Rectal smooth muscle tissue (tissue), 1 donor: ENCODE results near the gene ANXA11.
"Not testable (repeated sequence)": the region's sequence is repeated elsewhere in the genome, so short reads cannot be mapped to it uniquely, and the experiment has no call there.

Source experiments
- H3K27ac ChIP-seq: one replicate; pipeline ENCODE4 v1.7.0; 2013; ENCODE audit warnings: low read depth, low read length, inconsistent platforms
- H3K27me3 ChIP-seq: one replicate; pipeline ENCODE4 v1.7.0; 2013; ENCODE audit warnings: low read length; ENCODE audit not compliant: control insufficient read depth, insufficient read depth
- H3K36me3 ChIP-seq: one replicate; pipeline ENCODE4 v1.7.0; 2013; ENCODE audit warnings: low read length; ENCODE audit not compliant: control insufficient read depth, insufficient read depth
- H3K4me1 ChIP-seq: one replicate; pipeline ENCODE4 v1.7.0; 2013; ENCODE audit warnings: low read length; ENCODE audit not compliant: control insufficient read depth, insufficient read depth
- H3K4me3 ChIP-seq: one replicate; pipeline ENCODE4 v1.7.0; 2013; ENCODE audit warnings: low read length
- H3K9ac ChIP-seq: one replicate; pipeline ENCODE4 v1.7.0; 2013; ENCODE audit warnings: low read length

Gene ANXA11

DNA sequence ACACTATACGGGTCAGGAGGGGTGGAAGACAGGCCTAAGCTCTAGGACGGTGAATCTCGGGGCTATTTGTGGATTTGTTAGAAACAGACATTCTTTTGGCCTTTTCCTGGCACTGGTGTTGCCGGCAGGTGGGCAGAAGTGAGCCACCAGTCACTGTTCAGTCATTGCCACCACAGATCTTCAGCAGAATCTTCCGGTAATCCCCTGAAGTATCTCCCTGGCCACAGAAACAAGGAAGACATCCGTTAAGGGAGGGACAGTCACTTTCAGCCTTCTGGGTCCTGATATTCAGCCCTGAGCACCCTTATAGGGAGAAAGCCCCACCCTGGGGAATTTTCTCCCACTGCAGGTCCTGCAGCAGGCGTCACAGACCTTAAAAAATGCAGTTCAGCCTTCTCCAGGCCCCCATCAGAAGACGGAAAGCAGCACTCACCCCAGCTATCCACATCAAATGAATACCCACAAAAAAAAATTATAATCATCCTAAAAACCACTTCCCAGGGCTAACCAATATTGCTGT lies 49.6 kb downstream of the ANXA11 start:
- H3K27me3 ChIP-seq: no peaks in the 10 kb centered on the region
- peaks cover 23% of the 10 kb centered on the region for H3K36me3 ChIP-seq
- no peak overlapping the region for H3K9ac ChIP-seq
- H3K27ac ChIP-seq: peak overlapping the region; percentile 70
- no peak overlapping the region for H3K4me3 ChIP-seq
- H3K4me1 ChIP-seq: peaks cover 28% of the 10 kb centered on the region

DNA sequence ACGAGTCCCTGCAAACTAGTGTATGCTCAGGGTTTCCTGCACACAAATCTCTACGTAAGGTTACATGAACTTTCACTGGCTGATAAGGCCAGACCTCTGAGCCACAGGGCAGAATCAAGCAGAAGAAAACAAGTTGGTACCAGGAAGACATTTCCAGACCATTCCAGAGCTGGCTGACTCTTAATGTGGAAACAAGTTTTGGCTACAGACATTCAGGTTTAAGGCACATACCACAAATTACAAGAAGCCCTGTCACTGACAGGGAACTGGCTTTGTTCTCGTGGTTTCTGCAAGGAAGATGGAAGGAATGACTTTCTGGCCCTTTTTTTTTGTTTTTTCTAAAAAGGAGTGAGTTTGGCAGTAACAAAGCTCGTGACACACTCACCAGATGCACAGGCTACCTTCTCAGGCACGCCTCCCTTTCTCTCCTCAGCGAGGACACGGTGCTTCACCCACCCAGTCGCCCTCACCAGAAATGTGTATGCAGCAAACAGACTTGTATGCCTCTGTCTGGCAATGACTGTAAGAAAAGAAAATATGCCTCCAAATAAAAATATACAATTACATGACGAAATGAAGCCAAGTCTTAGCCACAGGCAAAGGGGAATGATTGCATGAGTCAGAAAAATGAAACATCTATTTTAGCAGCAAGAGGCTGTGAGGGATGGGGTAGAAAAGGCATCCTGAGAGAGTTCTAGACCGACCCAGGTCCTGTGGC lies 50.2 kb downstream of the ANXA11 start:
- Histone ChIP-seq H3K4me1 (peaks cover 28% of the 10 kb centered on the region), H3K9ac (no peak overlapping the region), H3K27ac (peak overlapping the region; percentile 70), H3K36me3 (peaks cover 21% of the 10 kb centered on the region), H3K4me3 (no peak overlapping the region), H3K27me3 (no peaks in the 10 kb centered on the region)

DNA sequence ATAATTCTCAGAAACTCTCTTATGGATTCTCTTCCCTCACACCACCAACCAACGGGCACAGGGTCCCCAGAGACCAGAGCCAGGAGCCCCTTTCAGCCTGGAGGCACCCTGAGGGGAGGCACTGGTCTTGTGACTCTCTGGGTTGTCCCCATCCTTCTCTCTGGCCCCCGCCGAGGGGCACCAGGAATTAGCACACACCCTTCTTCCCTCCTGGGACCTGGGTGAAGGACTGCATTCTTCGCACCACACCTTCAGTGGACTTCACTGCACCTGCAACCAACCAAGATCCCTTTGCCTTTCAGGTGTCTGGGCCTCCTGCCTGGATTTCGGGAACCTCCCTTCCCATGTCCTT lies 50.7 kb downstream of the ANXA11 start:
- H3K27ac ChIP-seq: peak overlapping the region; percentile 70
- H3K36me3 ChIP-seq: peaks cover 21% of the 10 kb centered on the region

DNA sequence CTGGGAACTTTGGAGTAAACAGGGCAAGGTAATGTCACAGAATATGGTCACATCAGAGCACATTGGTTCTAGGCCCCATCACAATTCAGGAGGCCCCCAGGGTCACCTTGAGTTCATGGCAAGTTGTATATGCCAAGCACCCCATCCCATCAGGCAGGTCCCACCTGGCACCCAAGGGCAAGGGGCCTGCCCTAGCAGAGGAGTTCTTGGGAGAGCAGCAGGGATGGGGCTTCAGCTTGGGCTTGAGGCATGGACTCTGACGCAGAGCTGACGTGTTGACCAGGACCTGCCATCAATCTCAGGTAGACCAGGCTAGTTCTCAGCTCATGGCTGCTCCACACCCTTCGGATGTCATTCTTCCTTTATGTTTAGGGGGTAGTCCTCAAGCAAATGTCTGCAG lies 51.9 kb downstream of the ANXA11 start:
- Histone ChIP-seq H3K4me1 (peaks cover 22% of the 10 kb centered on the region), H3K4me3 (no peak overlapping the region), H3K27me3 (no peaks in the 10 kb centered on the region), H3K36me3 (peaks cover 21% of the 10 kb centered on the region), H3K9ac (no peak overlapping the region), H3K27ac (no peak overlapping the region)

More for the DNA sequence above, 50.7 kb downstream of the ANXA11 start:
- Histone ChIP-seq H3K9ac (no peak overlapping the region), H3K27me3 (no peaks in the 10 kb centered on the region), H3K4me1 (peaks cover 28% of the 10 kb centered on the region), H3K4me3 (no peak overlapping the region)

DNA sequence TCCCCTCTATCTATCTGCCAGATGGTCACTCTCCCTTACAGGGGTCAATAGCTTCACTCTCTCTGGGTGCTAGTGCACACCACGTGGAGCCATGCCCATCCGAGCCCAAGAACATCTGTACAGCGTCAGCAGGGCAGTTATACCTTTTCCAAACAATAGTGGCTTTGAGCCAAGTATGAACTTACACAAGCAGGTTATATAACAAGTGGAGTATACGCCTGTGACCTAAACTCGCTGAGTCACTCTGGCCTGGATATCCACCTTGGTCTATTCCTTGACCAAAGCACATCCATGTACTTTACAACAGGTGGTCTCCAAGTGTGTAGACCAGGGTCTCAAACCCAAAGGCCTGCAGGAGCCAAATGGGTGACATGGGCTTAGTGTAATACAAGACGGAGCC lies 52.5 kb downstream of the ANXA11 start:
- no peak overlapping the region for H3K9ac ChIP-seq

DNA sequence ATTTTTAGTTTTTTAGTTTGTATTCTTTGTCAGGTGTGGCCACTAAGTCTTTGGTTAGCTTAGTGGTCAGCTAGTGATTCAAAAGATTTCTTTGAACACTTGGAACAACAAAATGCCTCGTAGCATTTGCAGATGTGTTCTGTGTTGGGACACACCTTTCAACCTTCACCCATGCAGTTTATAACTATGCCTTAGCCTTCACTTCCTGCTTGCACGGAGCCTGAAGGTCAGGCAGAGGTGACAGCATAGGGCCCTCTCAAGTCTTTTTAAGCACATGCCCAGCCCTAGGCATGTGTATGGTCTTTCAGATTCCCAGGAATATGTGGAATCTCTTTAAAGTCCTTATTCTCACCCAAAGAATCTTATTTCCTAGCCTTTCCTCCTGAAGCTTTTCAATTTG lies 55.2 kb downstream of the ANXA11 start:
- H3K27ac ChIP-seq: no peak overlapping the region
- H3K9ac ChIP-seq: no peak overlapping the region
- peaks cover 6% of the 10 kb centered on the region for H3K4me1 ChIP-seq
- peaks cover 11% of the 10 kb centered on the region for H3K36me3 ChIP-seq
- H3K4me3 ChIP-seq: no peak overlapping the region
- H3K27me3 ChIP-seq: no peaks in the 10 kb centered on the region

More for the DNA sequence above, 52.5 kb downstream of the ANXA11 start:
- peaks cover 17% of the 10 kb centered on the region for H3K36me3 ChIP-seq
- H3K4me3 ChIP-seq: no peak overlapping the region
- H3K27me3 ChIP-seq: no peaks in the 10 kb centered on the region
- peaks cover 15% of the 10 kb centered on the region for H3K4me1 ChIP-seq
- H3K27ac ChIP-seq: no peak overlapping the region

DNA sequence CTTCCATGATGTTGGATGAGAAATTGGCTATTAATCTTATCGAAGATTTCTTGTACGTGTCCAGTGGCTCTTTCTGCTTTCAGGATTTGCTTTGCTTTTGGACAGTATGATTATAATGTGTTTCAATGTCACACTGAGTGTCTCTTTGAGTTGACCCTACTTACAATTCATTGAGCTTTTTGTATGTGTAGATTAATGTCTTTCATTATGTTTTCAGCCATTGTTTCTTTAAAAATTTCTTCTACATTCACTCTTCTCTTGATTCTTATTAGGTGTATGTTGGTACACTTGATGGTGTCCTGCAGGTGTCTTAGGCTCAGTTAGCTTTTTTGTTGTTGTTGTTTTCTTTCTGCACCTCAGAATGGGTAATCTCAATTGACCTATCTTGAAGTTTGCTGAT lies 56.2 kb downstream of the ANXA11 start:
- Histone ChIP-seq H3K4me3 (no peak overlapping the region), H3K27me3 (no peaks in the 10 kb centered on the region), H3K9ac (no peak overlapping the region), H3K4me1 (peaks cover 4% of the 10 kb centered on the region), H3K27ac (no peak overlapping the region), H3K36me3 (peaks cover 4% of the 10 kb centered on the region)

DNA sequence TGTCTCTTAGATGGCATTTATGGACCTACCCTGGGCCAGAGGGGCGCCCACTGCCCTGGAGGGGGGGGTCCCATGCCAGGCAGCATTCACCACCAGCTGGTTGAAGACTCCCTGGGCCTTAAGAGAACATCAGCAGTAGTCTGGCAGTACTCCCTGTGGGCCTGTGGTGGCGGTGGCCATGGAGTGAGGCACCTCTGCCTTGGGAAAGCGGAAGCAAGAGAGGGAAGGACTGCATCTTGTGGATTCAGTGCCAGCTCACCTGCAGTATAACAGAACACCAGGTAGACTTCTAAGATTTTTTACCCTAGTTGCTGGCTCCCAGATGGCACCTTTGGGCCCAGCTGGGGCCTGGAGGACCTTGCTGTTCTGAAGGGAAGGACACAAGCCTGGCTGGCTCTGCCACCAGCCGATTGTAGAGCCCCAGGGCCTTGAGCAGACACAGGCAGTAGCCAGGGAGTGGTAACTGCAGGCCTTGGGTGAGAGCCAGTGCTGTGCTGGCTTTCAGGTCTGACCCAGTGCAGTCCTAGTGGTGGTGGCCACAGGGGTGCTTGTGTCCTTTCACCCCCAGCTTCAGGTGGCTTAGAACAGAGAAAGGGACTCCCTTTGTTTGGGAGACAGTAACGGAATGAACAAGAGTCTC lies 57.1 kb downstream of the ANXA11 start:
- H3K4me3 ChIP-seq: no peak overlapping the region
- peaks cover 8% of the 10 kb centered on the region for H3K4me1 ChIP-seq
- no peak overlapping the region for H3K9ac ChIP-seq
- no peak overlapping the region for H3K27ac ChIP-seq
- no peaks in the 10 kb centered on the region for H3K27me3 ChIP-seq
- peaks cover 1% of the 10 kb centered on the region for H3K36me3 ChIP-seq

DNA sequence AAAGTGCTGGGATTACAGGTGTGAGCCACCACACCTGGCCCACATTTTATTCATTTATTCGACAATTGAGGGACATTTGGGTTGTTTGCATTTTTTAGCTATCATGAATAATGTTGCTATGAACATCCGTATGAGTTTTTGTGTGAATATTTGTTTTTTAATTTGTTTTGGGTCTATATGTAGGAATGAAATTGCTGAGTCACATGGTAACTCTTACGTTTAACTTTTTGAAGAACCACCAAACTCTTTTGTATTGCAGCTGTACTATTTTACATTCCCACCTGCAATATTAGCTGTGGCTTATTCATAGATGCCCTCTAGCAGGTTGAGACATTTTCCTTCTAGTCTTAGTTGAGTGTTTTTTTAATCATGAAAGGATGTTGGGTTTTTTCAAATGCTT lies 58.4 kb downstream of the ANXA11 start:
- Histone ChIP-seq H3K27ac (no peak overlapping the region), H3K27me3 (no peaks in the 10 kb centered on the region), H3K4me1 (peaks cover 8% of the 10 kb centered on the region), H3K9ac (no peak overlapping the region), H3K4me3 (no peak overlapping the region), H3K36me3 (no peaks in the 10 kb centered on the region)

DNA sequence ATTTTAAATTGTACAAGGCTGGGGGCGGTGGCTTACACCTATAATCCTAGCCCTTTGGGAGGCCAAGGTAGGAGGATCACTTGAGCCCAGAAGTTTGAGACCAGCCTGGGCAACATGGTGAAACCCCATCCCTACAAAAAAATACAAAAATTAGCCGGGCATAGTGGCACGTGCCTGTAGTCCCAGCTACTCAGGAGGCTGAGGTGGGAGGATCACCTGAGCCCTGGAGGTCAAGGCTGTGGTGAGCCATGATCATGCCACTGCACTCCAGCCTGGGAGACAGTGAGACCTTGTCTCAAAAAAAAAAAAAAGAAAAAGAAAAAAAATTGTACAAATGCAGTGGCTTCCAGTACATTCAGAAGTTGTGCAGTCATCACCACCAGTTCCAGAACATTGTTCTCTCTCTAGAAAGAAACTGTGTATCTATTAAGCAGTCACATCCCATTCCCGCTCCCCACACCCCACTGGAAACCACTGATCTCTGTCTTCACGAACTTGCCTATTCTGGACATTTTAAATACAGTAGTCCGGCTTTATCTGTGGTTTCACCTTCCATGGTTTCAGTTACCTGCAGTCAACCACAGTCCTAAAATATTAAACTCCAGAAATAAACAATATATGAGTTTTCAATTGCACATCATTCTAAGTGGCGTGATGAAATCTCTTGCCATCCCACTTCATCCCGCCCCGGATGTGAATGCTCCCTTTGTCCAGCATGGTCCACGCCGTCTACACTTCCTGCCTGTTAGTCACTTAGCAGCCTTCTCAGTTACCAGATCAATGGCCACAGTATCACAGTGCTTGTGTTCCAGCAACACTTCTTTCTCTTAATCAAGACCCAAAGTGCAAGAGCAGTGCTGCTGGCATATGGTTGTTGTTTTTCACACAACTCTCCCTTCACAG lies 59.7 kb downstream of the ANXA11 start:
- not testable (repeated sequence) for H3K4me1 ChIP-seq, H3K9ac ChIP-seq, H3K27ac ChIP-seq, H3K27me3 ChIP-seq, H3K36me3 ChIP-seq, H3K4me3 ChIP-seq

DNA sequence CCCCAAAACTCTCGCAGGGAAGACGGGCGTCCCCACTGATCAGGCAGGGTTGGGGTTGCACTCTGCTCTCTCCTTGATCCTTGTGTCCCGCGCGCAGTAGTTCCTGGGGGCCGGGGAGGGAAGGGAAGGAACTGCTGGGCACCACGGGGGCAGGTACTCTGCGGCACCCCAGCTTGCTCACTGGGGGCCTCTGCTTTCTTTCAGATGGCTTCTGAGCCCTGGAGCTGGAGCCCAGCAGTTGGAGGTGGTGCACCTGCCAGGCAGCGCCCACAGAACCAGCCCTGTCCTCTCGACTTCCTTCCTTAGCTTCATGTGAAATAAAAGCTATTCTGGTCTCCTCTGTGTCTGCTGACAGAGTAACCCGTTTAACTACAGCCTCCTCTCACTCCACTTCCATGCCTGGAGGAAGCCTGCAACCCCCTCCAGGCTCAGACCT lies 60.6 kb downstream of the ANXA11 start:
- Histone ChIP-seq H3K27ac (no peak overlapping the region), H3K4me3 (no peak overlapping the region), H3K27me3 (no peaks in the 10 kb centered on the region), H3K9ac (no peak overlapping the region), H3K36me3 (no peaks in the 10 kb centered on the region), H3K4me1 (peaks cover 8% of the 10 kb centered on the region)

DNA sequence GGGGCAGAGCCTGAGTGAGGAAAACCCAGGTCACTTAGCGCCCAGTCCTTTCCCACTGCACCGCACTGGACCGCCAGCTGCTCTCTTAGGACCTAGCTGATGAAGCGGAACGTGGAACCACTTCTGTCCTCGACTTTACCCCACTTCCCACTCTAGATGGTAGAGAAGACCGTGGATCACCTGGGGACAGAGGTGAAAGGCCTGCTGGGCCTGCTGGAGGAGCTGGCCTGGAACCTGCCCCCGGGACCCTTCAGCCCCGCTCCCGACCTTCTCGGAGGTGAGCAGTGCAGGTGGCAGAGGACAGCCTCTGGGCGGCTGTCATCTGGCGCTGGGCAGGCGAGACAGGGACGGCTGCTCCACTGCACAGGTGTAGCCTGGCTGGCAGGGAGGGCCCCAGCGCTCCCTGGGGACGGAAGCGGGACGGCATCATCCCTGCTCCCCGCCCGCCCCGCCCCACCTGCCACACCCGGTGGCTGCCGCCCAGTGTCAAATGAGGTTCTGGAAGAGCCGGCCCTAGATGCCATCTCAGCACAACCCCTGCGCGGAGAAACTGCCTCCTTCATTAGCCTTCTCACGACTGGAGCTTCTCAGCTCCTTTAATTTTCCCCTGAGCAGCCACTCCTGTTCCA lies 61.2 kb downstream of the ANXA11 start:
- no peak overlapping the region for H3K27ac ChIP-seq
- no peaks in the 10 kb centered on the region for H3K36me3 ChIP-seq
- H3K4me3 ChIP-seq: peak overlapping the region; percentile 52
- no peak overlapping the region for H3K9ac ChIP-seq
- peaks cover 8% of the 10 kb centered on the region for H3K4me1 ChIP-seq
- H3K27me3 ChIP-seq: no peaks in the 10 kb centered on the region
